ENCODE data around the gene NR2C1.

GRCh38 chr12:95054206-95054605 lies 19.2 kb downstream of the NR2C1 start:
- TF ChIP-seq, protein P1, sequence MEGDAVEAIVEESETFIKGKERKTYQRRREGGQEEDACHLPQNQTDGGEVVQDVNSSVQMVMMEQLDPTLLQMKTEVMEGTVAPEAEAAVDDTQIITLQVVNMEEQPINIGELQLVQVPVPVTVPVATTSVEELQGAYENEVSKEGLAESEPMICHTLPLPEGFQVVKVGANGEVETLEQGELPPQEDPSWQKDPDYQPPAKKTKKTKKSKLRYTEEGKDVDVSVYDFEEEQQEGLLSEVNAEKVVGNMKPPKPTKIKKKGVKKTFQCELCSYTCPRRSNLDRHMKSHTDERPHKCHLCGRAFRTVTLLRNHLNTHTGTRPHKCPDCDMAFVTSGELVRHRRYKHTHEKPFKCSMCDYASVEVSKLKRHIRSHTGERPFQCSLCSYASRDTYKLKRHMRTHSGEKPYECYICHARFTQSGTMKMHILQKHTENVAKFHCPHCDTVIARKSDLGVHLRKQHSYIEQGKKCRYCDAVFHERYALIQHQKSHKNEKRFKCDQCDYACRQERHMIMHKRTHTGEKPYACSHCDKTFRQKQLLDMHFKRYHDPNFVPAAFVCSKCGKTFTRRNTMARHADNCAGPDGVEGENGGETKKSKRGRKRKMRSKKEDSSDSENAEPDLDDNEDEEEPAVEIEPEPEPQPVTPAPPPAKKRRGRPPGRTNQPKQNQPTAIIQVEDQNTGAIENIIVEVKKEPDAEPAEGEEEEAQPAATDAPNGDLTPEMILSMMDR (conservative IDR thresholded peaks at IDR 0.05 in 1 of 2, IDR thresholded peaks at IDR 0.05 in 1 of 2; ENCODE audit: extremely low read depth in 1 of 2, insufficient read depth in 1 of 2, low read depth in 1 of 2, low read length in 2 of 2), result no peak
- no peak for TF ChIP-seq EZH2 (IDR thresholded peaks at IDR 0.05; ENCODE audit: borderline replicate concordance, low read length)

Data from mammary epithelial cell (primary cell).